GM23338 (cell line): ENCODE measurements around the gene TAT.

Experiments
- EZH2 ChIP-seq: fragments of 200-600 bp; sonication (generic); IDR thresholded peaks from one replicate; pipeline ENCODE4 v1.8.0; 2017; ENCODE audit warnings: antibody characterized with exemption, mild to moderate bottlenecking, low read depth; ENCODE audit not compliant: unreplicated experiment
- JUNB ChIP-seq: IDR thresholded peaks from one replicate; pipeline ENCODE4 v1.6.1; 2016; ENCODE audit warnings: antibody characterized with exemption; ENCODE audit not compliant: unreplicated experiment
- POLR2AphosphoS5 ChIP-seq: IDR thresholded peaks from 2 replicates; pipeline ENCODE4 v1.6.1; 2016; ENCODE audit warnings: antibody characterized with exemption, low read depth
- TF ChIP-seq, protein P1 (sequence below), 2 experiments: fragments of 200-600 bp in 1 of 2; sonication (generic) in 1 of 2; conservative IDR thresholded peaks; 2 replicates each; pipeline versions ENCODE4 v1.5.1 to v1.6.1; 2016 to 2017; ENCODE audit warnings: antibody characterized with exemption in 2 of 2, low read depth in 2 of 2, mild to moderate bottlenecking in 2 of 2, moderate library complexity in 1 of 2

DNA sequence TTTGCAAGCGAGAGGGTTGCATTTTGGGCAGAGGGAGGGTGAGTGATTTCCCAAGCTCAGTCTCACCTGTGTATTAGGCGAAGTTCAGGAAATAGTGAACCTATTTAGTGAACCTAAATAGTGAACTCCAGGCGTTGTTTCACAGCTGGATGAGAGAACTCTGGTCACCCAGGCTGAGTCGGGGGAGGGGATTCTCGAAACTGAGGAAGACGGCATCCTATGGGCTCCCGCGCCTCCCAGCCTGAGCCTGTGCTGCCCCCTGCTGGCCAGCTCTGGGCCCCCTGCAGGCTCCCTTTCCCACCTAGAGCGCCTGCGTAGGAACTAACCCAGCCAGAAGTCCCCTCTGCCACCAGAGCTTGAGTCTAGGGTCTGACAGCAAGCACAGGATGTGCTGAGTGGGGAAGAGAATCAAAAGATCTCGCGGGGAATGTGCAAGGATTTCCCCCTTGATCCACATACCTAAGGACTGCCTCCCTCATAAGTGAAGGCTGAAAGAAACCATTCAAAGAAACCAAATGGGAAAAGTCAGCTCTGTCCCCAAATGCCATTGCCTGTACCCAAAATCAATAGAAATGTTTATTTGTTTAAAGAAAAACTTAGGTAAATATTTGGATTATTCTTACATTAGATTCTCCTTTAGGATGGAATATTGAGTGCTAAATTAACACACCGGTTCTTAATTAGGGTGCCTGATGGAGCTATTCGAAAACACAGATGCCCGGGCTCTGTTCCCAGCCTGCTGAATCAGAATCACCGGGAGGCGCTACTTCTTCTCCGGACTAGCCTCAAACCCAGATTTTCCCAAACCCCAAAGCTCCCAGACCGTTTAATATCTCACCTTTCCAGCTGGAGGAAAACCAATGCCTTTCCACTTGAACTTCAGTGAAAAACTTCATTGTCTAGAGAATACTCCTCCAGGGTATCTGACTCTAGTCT is 34.3 kb upstream of the TAT start:
- TF ChIP-seq, protein P1, sequence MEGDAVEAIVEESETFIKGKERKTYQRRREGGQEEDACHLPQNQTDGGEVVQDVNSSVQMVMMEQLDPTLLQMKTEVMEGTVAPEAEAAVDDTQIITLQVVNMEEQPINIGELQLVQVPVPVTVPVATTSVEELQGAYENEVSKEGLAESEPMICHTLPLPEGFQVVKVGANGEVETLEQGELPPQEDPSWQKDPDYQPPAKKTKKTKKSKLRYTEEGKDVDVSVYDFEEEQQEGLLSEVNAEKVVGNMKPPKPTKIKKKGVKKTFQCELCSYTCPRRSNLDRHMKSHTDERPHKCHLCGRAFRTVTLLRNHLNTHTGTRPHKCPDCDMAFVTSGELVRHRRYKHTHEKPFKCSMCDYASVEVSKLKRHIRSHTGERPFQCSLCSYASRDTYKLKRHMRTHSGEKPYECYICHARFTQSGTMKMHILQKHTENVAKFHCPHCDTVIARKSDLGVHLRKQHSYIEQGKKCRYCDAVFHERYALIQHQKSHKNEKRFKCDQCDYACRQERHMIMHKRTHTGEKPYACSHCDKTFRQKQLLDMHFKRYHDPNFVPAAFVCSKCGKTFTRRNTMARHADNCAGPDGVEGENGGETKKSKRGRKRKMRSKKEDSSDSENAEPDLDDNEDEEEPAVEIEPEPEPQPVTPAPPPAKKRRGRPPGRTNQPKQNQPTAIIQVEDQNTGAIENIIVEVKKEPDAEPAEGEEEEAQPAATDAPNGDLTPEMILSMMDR (conservative IDR thresholded peaks at IDR 0.05; ENCODE audit: low read depth in 2 of 2): peak; percentile 80 to 94
- TF ChIP-seq JUNB (no peak), EZH2 (no peak), POLR2AphosphoS5 (no peak)
